ENCODE data around the gene CNST.

DNA sequence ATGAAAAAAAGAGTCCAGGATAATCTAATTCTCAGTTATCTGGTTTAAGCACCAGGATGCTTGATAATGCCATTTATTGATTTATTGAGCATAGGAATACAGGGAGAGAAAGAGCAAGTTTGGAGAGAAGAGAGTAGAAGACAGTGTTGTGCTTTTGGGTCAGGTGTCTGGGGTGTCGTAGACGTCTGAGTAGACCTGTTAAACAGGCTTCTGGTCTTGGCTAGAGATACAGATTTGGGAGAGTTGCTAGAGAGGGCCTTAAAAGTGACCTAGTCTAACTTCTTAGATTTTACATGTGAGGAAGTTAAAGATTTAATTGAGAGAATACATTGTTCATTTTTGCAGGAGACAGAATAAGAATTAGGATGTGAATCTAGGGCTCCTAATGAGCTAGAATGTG lies 34.3 kb downstream of the CNST start:
- TF ChIP-seq, protein P1, sequence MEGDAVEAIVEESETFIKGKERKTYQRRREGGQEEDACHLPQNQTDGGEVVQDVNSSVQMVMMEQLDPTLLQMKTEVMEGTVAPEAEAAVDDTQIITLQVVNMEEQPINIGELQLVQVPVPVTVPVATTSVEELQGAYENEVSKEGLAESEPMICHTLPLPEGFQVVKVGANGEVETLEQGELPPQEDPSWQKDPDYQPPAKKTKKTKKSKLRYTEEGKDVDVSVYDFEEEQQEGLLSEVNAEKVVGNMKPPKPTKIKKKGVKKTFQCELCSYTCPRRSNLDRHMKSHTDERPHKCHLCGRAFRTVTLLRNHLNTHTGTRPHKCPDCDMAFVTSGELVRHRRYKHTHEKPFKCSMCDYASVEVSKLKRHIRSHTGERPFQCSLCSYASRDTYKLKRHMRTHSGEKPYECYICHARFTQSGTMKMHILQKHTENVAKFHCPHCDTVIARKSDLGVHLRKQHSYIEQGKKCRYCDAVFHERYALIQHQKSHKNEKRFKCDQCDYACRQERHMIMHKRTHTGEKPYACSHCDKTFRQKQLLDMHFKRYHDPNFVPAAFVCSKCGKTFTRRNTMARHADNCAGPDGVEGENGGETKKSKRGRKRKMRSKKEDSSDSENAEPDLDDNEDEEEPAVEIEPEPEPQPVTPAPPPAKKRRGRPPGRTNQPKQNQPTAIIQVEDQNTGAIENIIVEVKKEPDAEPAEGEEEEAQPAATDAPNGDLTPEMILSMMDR (conservative IDR thresholded peaks at IDR 0.05; ENCODE audit: low read length), result no peak
- TF ChIP-seq EZH2phosphoT487 (IDR thresholded peaks at IDR 0.05; ENCODE audit: borderline replicate concordance), result no peak

Measured in Loucy (cell line).